HepG2 (cell line): ENCODE results near the gene MSH4. TPM values are rescaled to one million over a fixed set of nuclear protein-coding genes. Genes with fewer than 3 reads are reported as not detected.

Experiments
- CHD2 ChIP-seq: IDR thresholded peaks from 2 replicates; pipeline ENCODE4 v1.6.1; 2011; ENCODE audit warnings: low read depth, low read length, improper control_type of control experiment
- DR1 ChIP-seq: sonication (generic); formaldehyde crosslinking; IDR thresholded peaks from 2 replicates; pipeline ENCODE4 v1.8.0; 2021; ENCODE audit warnings: mild to moderate bottlenecking, missing genetic modification reagents, inconsistent platforms
- ELF4 ChIP-seq: sonication (generic); formaldehyde crosslinking; IDR thresholded peaks from 2 replicates; pipeline ENCODE4 v1.5.0; 2020; ENCODE audit warnings: missing genetic modification reagents, mild to moderate bottlenecking, moderate library complexity, borderline replicate concordance
- FOXK1 ChIP-seq: sonication (generic); formaldehyde crosslinking; IDR thresholded peaks from 2 replicates; pipeline ENCODE4 v1.4.0; 2020; ENCODE audit warnings: low read depth, missing genetic modification reagents, borderline replicate concordance
- MZF1 ChIP-seq: sonication (generic); formaldehyde crosslinking; IDR thresholded peaks from 2 replicates; pipeline ENCODE4 v1.8.1; 2023; ENCODE audit warnings: mild to moderate bottlenecking, missing genetic modification reagents, borderline replicate concordance
- PITX1 ChIP-seq: sonication (generic); formaldehyde crosslinking; IDR thresholded peaks from 2 replicates; pipeline ENCODE4 v1.5.1; 2020; ENCODE audit warnings: mild to moderate bottlenecking, missing genetic modification reagents
- POLR2AphosphoS5 ChIP-seq: IDR thresholded peaks from 2 replicates; pipeline ENCODE4 v1.6.1; 2012; ENCODE audit warnings: low read depth, low read length
- REL ChIP-seq: sonication (generic); formaldehyde crosslinking; conservative IDR thresholded peaks from 2 replicates; pipeline ENCODE4 v1.8.0; 2022; ENCODE audit warnings: mild to moderate bottlenecking, missing genetic modification reagents, moderate library complexity
- RFX1 ChIP-seq: fragments of 450-650 bp; IDR thresholded peaks from 2 replicates; pipeline ENCODE4 v1.6.1; 2017
- RXRA ChIP-seq: sonication (generic); formaldehyde crosslinking; IDR thresholded peaks from 2 replicates; pipeline ENCODE4 v1.5.1; 2020; ENCODE audit warnings: missing genetic modification reagents
- SIN3A ChIP-seq: IDR thresholded peaks from 2 replicates; pipeline ENCODE4 v1.6.1; 2011; ENCODE audit warnings: low read depth, mild to moderate bottlenecking, control low read depth, low read length, borderline replicate concordance
- SMAD3 ChIP-seq: sonication (generic); formaldehyde crosslinking; IDR thresholded peaks from 2 replicates; pipeline ENCODE4 v1.4.0; 2020; ENCODE audit warnings: missing genetic modification reagents
- SMARCC2 ChIP-seq: fragments of 450-650 bp; IDR thresholded peaks from 2 replicates; pipeline ENCODE4 v1.6.1; 2017; ENCODE audit warnings: antibody characterized with exemption, mild to moderate bottlenecking
- TAF1 ChIP-seq: sonication (generic); formaldehyde crosslinking; IDR thresholded peaks from 2 replicates; pipeline ENCODE4 v1.4.0; 2020; ENCODE audit warnings: missing genetic modification reagents
- ZNF501 ChIP-seq: sonication (generic); formaldehyde crosslinking; IDR thresholded peaks from 2 replicates; pipeline ENCODE4 v1.5.1; 2020; ENCODE audit warnings: mild to moderate bottlenecking, moderate library complexity, missing genetic modification reagents
- ZNF772 ChIP-seq: sonication (generic); formaldehyde crosslinking; IDR thresholded peaks from 2 replicates; pipeline ENCODE4 v1.5.0; 2020; ENCODE audit warnings: mild to moderate bottlenecking, missing genetic modification reagents
- polyA plus RNA-seq, 8 experiments: library from polyadenylated mRNA; depleted of rRNA in 3 of 8; stranded (reverse) in 7 of 8; unstranded in 1 of 8; fragments of >200 nt; fragmentation: Illumina TruSeq in 4 of 8; extraction: Trizol in 4 of 8; gene quantifications; 2 replicates each; pipeline versions ENCODE4 v1.2.1 to v1.2.3, GENCODE V29; 2011 to 2016; ENCODE audit warnings: low read depth in 4 of 8, missing spikeins in 1 of 8, mixed read lengths in 1 of 8; ENCODE audit not compliant: insufficient read depth in 1 of 8
- total RNA-seq, 5 experiments: library from RNA; depleted of rRNA; stranded (reverse); fragments of >200 nt; fragmentation: Illumina TruSeq; extraction: Trizol; gene quantifications; 2 replicates each; pipeline ENCODE4 v1.2.3, GENCODE V29; 2016; ENCODE audit warnings: low read depth in 1 of 5
- TF ChIP-seq, protein P1 (sequence below), 2 experiments: IDR thresholded peaks; 2 replicates each; pipeline ENCODE4 v1.6.1; 2011 to 2012; ENCODE audit warnings: low read length in 2 of 2, borderline replicate concordance in 1 of 2, low read depth in 1 of 2, mild to moderate bottlenecking in 1 of 2, moderate library complexity in 1 of 2
- TF ChIP-seq, protein P2 (sequence below): sonication (generic); formaldehyde crosslinking; IDR thresholded peaks from 2 replicates; pipeline ENCODE4 v1.4.0; 2020; ENCODE audit warnings: missing genetic modification reagents, mild to moderate bottlenecking, borderline replicate concordance
- TF ChIP-seq, protein P3 (sequence below): sonication (generic); formaldehyde crosslinking; IDR thresholded peaks from 2 replicates; pipeline ENCODE4 v1.5.1; 2020; ENCODE audit warnings: missing genetic modification reagents, mild to moderate bottlenecking, borderline replicate concordance
- TF ChIP-seq, protein P4 (sequence below): IDR thresholded peaks from 2 replicates; pipeline ENCODE4 v1.6.1; 2016; ENCODE audit warnings: missing genetic modification reagents, missing compliant biosample characterization

The MSH4 gene
- total and polyA plus RNA-seq, 2 of the 13 experiments (the other 11 are each of a cell fraction or from before 2014, with no cell fraction given) = 0.01 to 0.09 TPM

DNA sequence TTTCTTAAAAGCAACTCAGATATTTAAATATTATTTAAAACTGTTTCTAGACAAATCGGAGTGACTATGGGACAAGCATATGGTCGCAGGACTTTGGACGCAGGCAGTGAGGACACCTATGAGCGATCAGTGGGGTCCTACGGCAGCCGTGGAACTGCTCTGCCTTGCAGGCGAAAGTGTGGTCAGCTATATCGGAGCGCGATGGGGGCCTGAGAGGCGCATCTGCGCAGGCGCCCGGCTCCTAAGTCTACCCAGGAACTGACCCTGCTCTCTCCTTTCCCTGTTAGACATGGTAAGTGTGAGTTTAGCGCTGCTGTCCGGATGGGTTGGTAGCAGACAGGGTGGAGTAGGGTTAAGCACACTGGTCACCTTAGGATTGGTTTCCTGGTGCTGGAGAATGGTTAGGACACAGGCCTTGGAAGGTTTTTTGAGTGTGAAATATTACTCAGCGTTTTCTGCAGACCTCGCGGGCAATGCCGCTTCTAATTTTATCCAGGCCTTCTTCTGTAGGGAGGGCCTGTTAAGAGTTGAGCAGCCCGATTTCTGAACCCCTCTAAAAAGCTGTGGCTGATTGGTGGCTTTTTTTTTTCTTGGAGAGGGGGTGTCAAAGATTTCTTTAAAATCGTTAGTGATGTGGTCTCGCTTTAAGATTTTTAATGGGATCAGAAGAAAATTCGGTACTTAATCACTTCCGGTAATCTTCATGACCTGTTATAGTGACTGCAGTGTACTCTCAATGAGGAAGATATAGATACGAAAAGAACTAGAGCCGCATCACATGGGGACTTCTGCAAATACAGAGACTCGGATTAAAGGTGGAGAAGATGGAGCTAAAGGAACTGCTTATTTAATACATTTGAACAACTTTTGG lies 10.5 kb upstream of the MSH4 start, which contains the start of gene RABGGTB (continued):
- TF ChIP-seq, protein P1, sequence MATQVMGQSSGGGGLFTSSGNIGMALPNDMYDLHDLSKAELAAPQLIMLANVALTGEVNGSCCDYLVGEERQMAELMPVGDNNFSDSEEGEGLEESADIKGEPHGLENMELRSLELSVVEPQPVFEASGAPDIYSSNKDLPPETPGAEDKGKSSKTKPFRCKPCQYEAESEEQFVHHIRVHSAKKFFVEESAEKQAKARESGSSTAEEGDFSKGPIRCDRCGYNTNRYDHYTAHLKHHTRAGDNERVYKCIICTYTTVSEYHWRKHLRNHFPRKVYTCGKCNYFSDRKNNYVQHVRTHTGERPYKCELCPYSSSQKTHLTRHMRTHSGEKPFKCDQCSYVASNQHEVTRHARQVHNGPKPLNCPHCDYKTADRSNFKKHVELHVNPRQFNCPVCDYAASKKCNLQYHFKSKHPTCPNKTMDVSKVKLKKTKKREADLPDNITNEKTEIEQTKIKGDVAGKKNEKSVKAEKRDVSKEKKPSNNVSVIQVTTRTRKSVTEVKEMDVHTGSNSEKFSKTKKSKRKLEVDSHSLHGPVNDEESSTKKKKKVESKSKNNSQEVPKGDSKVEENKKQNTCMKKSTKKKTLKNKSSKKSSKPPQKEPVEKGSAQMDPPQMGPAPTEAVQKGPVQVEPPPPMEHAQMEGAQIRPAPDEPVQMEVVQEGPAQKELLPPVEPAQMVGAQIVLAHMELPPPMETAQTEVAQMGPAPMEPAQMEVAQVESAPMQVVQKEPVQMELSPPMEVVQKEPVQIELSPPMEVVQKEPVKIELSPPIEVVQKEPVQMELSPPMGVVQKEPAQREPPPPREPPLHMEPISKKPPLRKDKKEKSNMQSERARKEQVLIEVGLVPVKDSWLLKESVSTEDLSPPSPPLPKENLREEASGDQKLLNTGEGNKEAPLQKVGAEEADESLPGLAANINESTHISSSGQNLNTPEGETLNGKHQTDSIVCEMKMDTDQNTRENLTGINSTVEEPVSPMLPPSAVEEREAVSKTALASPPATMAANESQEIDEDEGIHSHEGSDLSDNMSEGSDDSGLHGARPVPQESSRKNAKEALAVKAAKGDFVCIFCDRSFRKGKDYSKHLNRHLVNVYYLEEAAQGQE (IDR thresholded peaks at IDR 0.05; ENCODE audit: borderline replicate concordance in 1 of 2, low read depth in 1 of 2, low read length in 2 of 2) = no peak; a peak in 1 of 4 replicates
- TF ChIP-seq, protein P2, sequence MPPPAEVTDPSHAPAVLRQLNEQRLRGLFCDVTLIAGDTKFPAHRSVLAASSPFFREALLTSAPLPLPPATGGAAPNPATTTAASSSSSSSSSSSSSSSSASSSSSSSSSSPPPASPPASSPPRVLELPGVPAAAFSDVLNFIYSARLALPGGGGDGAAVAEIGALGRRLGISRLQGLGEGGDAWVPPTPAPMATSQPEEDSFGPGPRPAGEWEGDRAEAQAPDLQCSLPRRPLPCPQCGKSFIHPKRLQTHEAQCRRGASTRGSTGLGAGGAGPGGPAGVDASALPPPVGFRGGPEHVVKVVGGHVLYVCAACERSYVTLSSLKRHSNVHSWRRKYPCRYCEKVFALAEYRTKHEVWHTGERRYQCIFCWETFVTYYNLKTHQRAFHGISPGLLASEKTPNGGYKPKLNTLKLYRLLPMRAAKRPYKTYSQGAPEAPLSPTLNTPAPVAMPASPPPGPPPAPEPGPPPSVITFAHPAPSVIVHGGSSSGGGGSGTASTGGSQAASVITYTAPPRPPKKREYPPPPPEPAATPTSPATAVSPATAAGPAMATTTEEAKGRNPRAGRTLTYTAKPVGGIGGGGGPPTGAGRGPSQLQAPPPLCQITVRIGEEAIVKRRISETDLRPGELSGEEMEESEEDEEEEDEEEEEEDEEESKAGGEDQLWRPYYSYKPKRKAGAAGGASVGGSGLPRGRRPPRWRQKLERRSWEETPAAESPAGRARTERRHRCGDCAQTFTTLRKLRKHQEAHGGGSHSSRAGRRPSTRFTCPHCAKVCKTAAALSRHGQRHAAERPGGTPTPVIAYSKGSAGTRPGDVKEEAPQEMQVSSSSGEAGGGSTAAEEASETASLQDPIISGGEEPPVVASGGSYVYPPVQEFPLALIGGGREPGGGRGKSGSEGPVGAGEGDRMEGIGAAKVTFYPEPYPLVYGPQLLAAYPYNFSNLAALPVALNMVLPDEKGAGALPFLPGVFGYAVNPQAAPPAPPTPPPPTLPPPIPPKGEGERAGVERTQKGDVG (CRISPR knock-in tag) = 0 out of 2 replicates have a peak, but pooled peaks have one; percentile 42
- peak; percentile 83; the same call in 1 of the 2 replicates for TF ChIP-seq SMAD3 (CRISPR knock-in tag)
- TF ChIP-seq FOXK1 = peak; percentile 72; the same call in 1 of the 2 replicates
- TF ChIP-seq TAF1 (CRISPR knock-in tag) = peak; percentile 98
- no peak for TF ChIP-seq CHD2
- TF ChIP-seq POLR2AphosphoS5 = peak; percentile 100
- TF ChIP-seq REL (CRISPR knock-in tag) = no peak
- peak; percentile 96 for TF ChIP-seq DR1 (CRISPR knock-in tag)
- 0 out of 2 replicates have a peak, but pooled peaks have one; percentile 47 for TF ChIP-seq RXRA (CRISPR knock-in tag)
- TF ChIP-seq SIN3A = peak; percentile 84
- no peak for TF ChIP-seq SMARCC2
- no peak for TF ChIP-seq ZNF772 (CRISPR knock-in tag)
- TF ChIP-seq, protein P3, sequence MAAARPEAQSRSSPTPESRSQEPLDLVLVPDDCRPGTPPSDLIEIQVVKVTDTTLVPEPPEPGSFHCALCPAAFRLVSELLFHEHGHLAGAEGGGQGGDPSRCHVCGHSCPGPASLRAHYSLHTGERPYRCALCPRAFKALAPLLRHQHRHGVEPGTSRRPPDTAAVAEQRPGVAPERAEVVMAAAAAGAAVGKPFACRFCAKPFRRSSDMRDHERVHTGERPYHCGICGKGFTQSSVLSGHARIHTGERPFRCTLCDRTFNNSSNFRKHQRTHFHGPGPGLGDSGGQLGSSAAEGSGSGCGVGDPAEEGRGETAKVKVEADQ (CRISPR knock-in tag) = peak; percentile 70; the same call in 1 of the 2 replicates
- TF ChIP-seq MZF1 (CRISPR knock-in tag) = no peak
- TF ChIP-seq, protein P4, sequence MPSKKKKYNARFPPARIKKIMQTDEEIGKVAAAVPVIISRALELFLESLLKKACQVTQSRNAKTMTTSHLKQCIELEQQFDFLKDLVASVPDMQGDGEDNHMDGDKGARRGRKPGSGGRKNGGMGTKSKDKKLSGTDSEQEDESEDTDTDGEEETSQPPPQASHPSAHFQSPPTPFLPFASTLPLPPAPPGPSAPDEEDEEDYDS (CRISPR knock-in tag) = peak; percentile 98
- peak; percentile 45; the same call in 1 of the 2 replicates for TF ChIP-seq ELF4 (CRISPR knock-in tag)
- TF ChIP-seq ZNF501 = peak; percentile 90
- TF ChIP-seq PITX1 (CRISPR knock-in tag) = peak; percentile 57
- no peak for TF ChIP-seq RFX1
